ENCODE results near the gene ABCC11. TPM values are rescaled to one million over a fixed set of nuclear protein-coding genes. Genes with fewer than 3 reads are reported as not detected.

ABCC11 gene
- total and polyA plus RNA-seq, 2 of the 4 experiments (the other 2 are of a cell fraction): 0.09 to 0.18 TPM

GRCh38 chr16:48184681-48185080 is 62.7 kb downstream of the ABCC11 start:
- no peak overlapping the region for H2AK9ac ChIP-seq (replicated peaks; ENCODE audit: low read depth, low read length, poor library complexity)
- H3K14ac ChIP-seq (replicated peaks; ENCODE audit: low read depth, low read length): no peak overlapping the region
- H2BK20ac ChIP-seq (ENCODE audit: low read depth, low read length): no peak overlapping the region
- DNase-seq (no peak), ATAC-seq (ENCODE audit: low read depth) (no peak)
- no peaks in the 10 kb centered on the region for H3K79me1 ChIP-seq (ENCODE audit: low read depth in 1 of 2, low read length in 2 of 2)
- no peaks in the 10 kb centered on the region for H3K9me3 ChIP-seq (ENCODE audit: control insufficient read depth, insufficient read depth, low read length)
- no peak overlapping the region for H3K18ac ChIP-seq (ENCODE audit: low read depth, low read length)
- no peak overlapping the region for H3K23ac ChIP-seq (ENCODE audit: low read depth, low read length)
- H3K4ac ChIP-seq (ENCODE audit: low read depth, low read length): no peak overlapping the region
- no peak overlapping the region for H3K4me3 ChIP-seq (ENCODE audit: insufficient read depth, low read depth, low read length)
- H3K27me3 ChIP-seq (ENCODE audit: control insufficient read depth, insufficient read depth, low read length): peaks cover 17% of the 10 kb centered on the region
- H4K8ac ChIP-seq (ENCODE audit: low read depth in 2 of 2, low read length in 2 of 2): no peak overlapping the region
- no peaks in the 10 kb centered on the region for H3K36me3 ChIP-seq (ENCODE audit: control insufficient read depth, insufficient read depth, low read length)
- CTCF ChIA-PET: no interaction called here
- POLR2A ChIA-PET (ENCODE audit: unreplicated experiment): no interaction called here
- H3K9me1 ChIP-seq (ENCODE audit: insufficient read depth, low read length): no peaks in the 10 kb centered on the region
- no peak overlapping the region for H4K91ac ChIP-seq (ENCODE audit: insufficient read depth, low read depth, low read length)
- H2BK120ac ChIP-seq (ENCODE audit: low read depth, low read length): no peak overlapping the region
- no peak overlapping the region for H2AFZ ChIP-seq (replicated peaks; ENCODE audit: low read length, poor library complexity)
- TF ChIP-seq RFX5 (IDR thresholded peaks at IDR 0.05; ENCODE audit: low read depth, low read length) (no peak), NFE2L2 (IDR thresholded peaks at IDR 0.05; ENCODE audit: low read depth, low read length) (no peak)
- H3K4me1 ChIP-seq (ENCODE audit: control insufficient read depth, insufficient read depth, low read length): no peaks in the 10 kb centered on the region
- H2BK15ac ChIP-seq (ENCODE audit: low read depth, low read length): no peak overlapping the region
- no peak overlapping the region for H3K27ac ChIP-seq (ENCODE audit: insufficient read depth, low read length)
- no peak overlapping the region for H3K4me2 ChIP-seq (ENCODE audit: low read depth, low read length)
- no peak overlapping the region for H3K56ac ChIP-seq (ENCODE audit: extremely low read depth, insufficient read depth, low read length)
- dilution Hi-C loops (cut with HindIII; ENCODE audit: low sequenced_read_pairs, unreplicated experiment): no loop called here
- intact Hi-C loops (cut with micrococcal nuclease): no loop called here
- H3K9ac ChIP-seq (ENCODE audit: low read depth, low read length): no peak overlapping the region
- no peak overlapping the region for H2AK5ac ChIP-seq (ENCODE audit: low read depth, low read length)
- H4K5ac ChIP-seq (ENCODE audit: low read depth, low read length): no peak overlapping the region
- no CpG with 5 or more reads among the region's 6 CpGs for WGBS, 2 experiments (ENCODE audit: extremely low coverage in 2 of 2, insufficient read length in 1 of 2)
- in situ Hi-C loops (cut with MboI; ENCODE audit: low sequenced_read_pairs): no loop called here
- no peak overlapping the region for H2BK5ac ChIP-seq (ENCODE audit: low read depth, low read length, poor library complexity, severe bottlenecking)
- BruUV-seq (replicated peaks): no TSS peak
- no peaks in the 10 kb centered on the region for H4K20me1 ChIP-seq (ENCODE audit: insufficient read depth, low read length)

Measured in IMR-90 (cell line).